H1 (cell line): ENCODE measurements around the gene HOXC11. TPM values are rescaled to one million over a fixed set of nuclear protein-coding genes. Genes with fewer than 3 reads are reported as not detected.

ENCODE experiments used
- CTCF ChIA-PET: fragments of 300-600 bp; sonication (Branson Sonifier 250); formaldehyde crosslinking; loops from one replicate; lab custom pipeline; 2021; ENCODE audit not compliant: partially characterized antibody; lab: Charles Lee
- POLR2A ChIA-PET: fragments of 300-600 bp; sonication (Branson Sonifier 250); formaldehyde crosslinking; loops from one replicate; lab custom pipeline; 2021; ENCODE audit warnings: inconsistent platforms; ENCODE audit not compliant: partially characterized antibody; lab: Charles Lee
- DNase-seq, 2 experiments: peaks; one replicate each; pipeline versions ENCODE4 v3.0.0 to v3.0.0-alpha.2; 2010 to 2022; ENCODE audit warnings: low spot score in 2 of 2, low read depth in 1 of 2, mixed read lengths in 1 of 2
- FAIRE-seq: peaks from 2 replicates; lab custom pipeline; 2011; peaks lifted over from hg19 to GRCh38; lab: Jason Lieb, UNC
- H2AFZ ChIP-seq: 2 replicates; pipeline ENCODE4 v1.8.1; 2012; ENCODE audit warnings: low read length, inconsistent platforms
- H2AK5ac ChIP-seq: 2 replicates; pipeline ENCODE4 v1.6.1; 2013; ENCODE audit warnings: low read depth, low read length
- H2BK120ac ChIP-seq: replicated peaks from 2 replicates; pipeline ENCODE3; 2013; ENCODE audit warnings: low read depth, low read length, inconsistent platforms
- H2BK12ac ChIP-seq: 2 replicates; pipeline ENCODE4 v1.6.1; 2013; ENCODE audit warnings: low read depth, low read length
- H2BK15ac ChIP-seq: 2 replicates; pipeline ENCODE4 v1.6.1; 2013; ENCODE audit warnings: low read length
- H2BK20ac ChIP-seq: 2 replicates; pipeline ENCODE4 v1.6.1; 2013; ENCODE audit warnings: low read length
- H2BK5ac ChIP-seq: 2 replicates; pipeline ENCODE4 v1.6.1; 2013; ENCODE audit warnings: low read depth, low read length
- H3K14ac ChIP-seq: 2 replicates; pipeline ENCODE4 v1.6.1; 2013; ENCODE audit warnings: inconsistent platforms; ENCODE audit not compliant: insufficient read length
- H3K18ac ChIP-seq: 2 replicates; pipeline ENCODE4 v1.6.1; 2013; ENCODE audit warnings: low read length; ENCODE audit errors: extremely low read depth
- H3K23ac ChIP-seq: 2 replicates; pipeline ENCODE4 v1.6.1; 2013; ENCODE audit warnings: inconsistent platforms; ENCODE audit not compliant: insufficient read length
- H3K23me2 ChIP-seq: 2 replicates; pipeline ENCODE4 v1.6.1; 2013; ENCODE audit warnings: low read depth, low read length
- H3K27ac ChIP-seq: 2 replicates; pipeline ENCODE4 v1.6.1; 2011; ENCODE audit warnings: low read depth, low read length, inconsistent platforms
- H3K27me3 ChIP-seq, 4 experiments: replicated peaks in 1 of 4; 1 replicate in 1 of 4; 2 replicates in 3 of 4; pipeline versions ENCODE4 v1.6.1 to v1.8.1; 2011 to 2013; ENCODE audit warnings: low read length in 3 of 4, mild to moderate bottlenecking in 3 of 4, inconsistent platforms in 2 of 4, mixed read lengths in 2 of 4, moderate library complexity in 1 of 4; ENCODE audit not compliant: control insufficient read depth in 3 of 4, insufficient read depth in 3 of 4; ENCODE audit errors: extremely low read depth in 1 of 4
- H3K36me3 ChIP-seq, 4 experiments: 2 replicates each; pipeline versions ENCODE4 v1.6.1 to v1.8.1; 2011 to 2013; ENCODE audit warnings: mild to moderate bottlenecking in 4 of 4, low read length in 3 of 4, moderate library complexity in 2 of 4, control low read depth in 1 of 4, inconsistent platforms in 1 of 4; ENCODE audit not compliant: insufficient read depth in 4 of 4, control insufficient read depth in 2 of 4
- H3K4ac ChIP-seq: replicated peaks from 2 replicates; pipeline ENCODE3; 2013; ENCODE audit warnings: low read length, low read depth, mixed read lengths, inconsistent platforms; ENCODE audit not compliant: insufficient read length
- H3K4me1 ChIP-seq, 4 experiments: replicated peaks in 1 of 4; 1 replicate in 1 of 4; 2 replicates in 3 of 4; pipeline versions ENCODE4 v1.6.1 to v1.8.1; 2011 to 2013; ENCODE audit warnings: low read length in 3 of 4, inconsistent platforms in 2 of 4, mixed read lengths in 1 of 4; ENCODE audit not compliant: insufficient read depth in 4 of 4, control insufficient read depth in 3 of 4
- H3K4me2 ChIP-seq, 2 experiments: 2 replicates each; pipeline versions ENCODE4 v1.6.1 to v1.8.1; 2011 to 2013; ENCODE audit warnings: low read depth in 2 of 2, low read length in 2 of 2, control low read depth in 1 of 2, inconsistent platforms in 1 of 2, mild to moderate bottlenecking in 1 of 2; ENCODE audit not compliant: insufficient read depth in 1 of 2
- H3K4me3 ChIP-seq, 4 experiments: fragments of 200-600, 300-600 bp in 1 of 4; sonication (generic), shearing (Covaris generic), sonication (Bioruptor Twin) in 1 of 4; 2 replicates each; pipeline versions ENCODE4 v1.5.1 to v1.8.1; 2011 to 2016; ENCODE audit warnings: low read length in 4 of 4, low read depth in 3 of 4, control low read depth in 2 of 4, inconsistent platforms in 2 of 4, mild to moderate bottlenecking in 2 of 4, mixed read lengths in 1 of 4, moderate library complexity in 1 of 4; ENCODE audit not compliant: insufficient read depth in 2 of 4; ENCODE audit errors: extremely low read depth in 1 of 4
- H3K56ac ChIP-seq: replicated peaks from 2 replicates; pipeline ENCODE3; 2013; ENCODE audit warnings: low read depth, mild to moderate bottlenecking, mixed read lengths, low read length, inconsistent platforms; ENCODE audit not compliant: insufficient read length
- H3K79me1 ChIP-seq: 2 replicates; pipeline ENCODE4 v1.6.1; 2013; ENCODE audit warnings: low read depth, low read length, control low read depth
- H3K79me2 ChIP-seq, 2 experiments: 2 replicates each; pipeline versions ENCODE4 v1.6.1 to v1.8.1; 2012 to 2013; ENCODE audit warnings: low read length in 2 of 2, mild to moderate bottlenecking in 2 of 2, inconsistent platforms in 1 of 2; ENCODE audit not compliant: insufficient read depth in 2 of 2, control insufficient read depth in 1 of 2
- H3K9ac ChIP-seq, 4 experiments: replicated peaks in 1 of 4; 1 replicate in 1 of 4; 2 replicates in 3 of 4; pipeline versions ENCODE4 v1.6.1 to v1.8.1; 2011 to 2013; ENCODE audit warnings: low read depth in 3 of 4, low read length in 3 of 4, control low read depth in 2 of 4, mild to moderate bottlenecking in 2 of 4, moderate library complexity in 2 of 4, inconsistent platforms in 1 of 4; ENCODE audit errors: extremely low read depth in 1 of 4
- H3K9me3 ChIP-seq, 2 experiments: 2 replicates each; pipeline versions ENCODE4 v1.6.1 to v1.8.1; 2012 to 2013; ENCODE audit warnings: mild to moderate bottlenecking in 2 of 2, moderate library complexity in 2 of 2, control low read depth in 1 of 2, inconsistent platforms in 1 of 2, low read depth in 1 of 2, low read length in 1 of 2, mixed read lengths in 1 of 2; ENCODE audit not compliant: insufficient read depth in 2 of 2
- H4K20me1 ChIP-seq, 2 experiments: replicated peaks in 1 of 2; 2 replicates each; pipeline versions ENCODE3 to v1.8.1; 2011 to 2013; ENCODE audit warnings: inconsistent platforms in 2 of 2, low read length in 2 of 2, mild to moderate bottlenecking in 1 of 2; ENCODE audit not compliant: insufficient read depth in 2 of 2, control insufficient read depth in 1 of 2
- H4K5ac ChIP-seq: 2 replicates; pipeline ENCODE4 v1.6.1; 2013; ENCODE audit warnings: low read length, low read depth, mixed read lengths, inconsistent platforms; ENCODE audit not compliant: insufficient read length
- H4K8ac ChIP-seq: 2 replicates; pipeline ENCODE4 v1.8.0; 2013; ENCODE audit warnings: mild to moderate bottlenecking, moderate library complexity, low read length, inconsistent platforms; ENCODE audit not compliant: insufficient read depth; ENCODE audit errors: extremely low read depth
- H4K91ac ChIP-seq: replicated peaks from 2 replicates; pipeline ENCODE3; 2013; ENCODE audit warnings: low read length, mixed read lengths, inconsistent platforms; ENCODE audit not compliant: insufficient read length
- CBX8 ChIP-seq: fragments of 300-800, 300-1000 bp; sonication (generic); IDR thresholded peaks from 2 replicates; pipeline ENCODE4 v1.7.1; 2016; ENCODE audit warnings: low read depth, low read length, borderline replicate concordance
- CTBP2 ChIP-seq: IDR thresholded peaks from 2 replicates; pipeline ENCODE4 v1.7.0; 2011; ENCODE audit warnings: borderline replicate concordance, mild to moderate bottlenecking, moderate library complexity, mixed read lengths, low read length; ENCODE audit not compliant: insufficient read depth, insufficient read length
- EGR1 ChIP-seq: IDR thresholded peaks from 2 replicates; pipeline ENCODE4 v1.6.1; 2011; ENCODE audit warnings: low read depth, low read length, borderline replicate concordance
- EZH2 ChIP-seq: fragments of 200-600 bp; sonication (generic); IDR thresholded peaks from 2 replicates; pipeline ENCODE4 v1.7.1; 2012; ENCODE audit warnings: low read depth, mild to moderate bottlenecking, moderate library complexity, low read length, inconsistent platforms; ENCODE audit not compliant: severe bottlenecking
- KDM1A ChIP-seq: fragments of 200-600, 300-600 bp; sonication (generic); IDR thresholded peaks from 2 replicates; pipeline ENCODE4 v1.7.1; 2016; ENCODE audit warnings: mild to moderate bottlenecking, low read length, borderline replicate concordance
- POU5F1 ChIP-seq: IDR thresholded peaks from 2 replicates; pipeline ENCODE4 v1.6.1; 2011; ENCODE audit warnings: low read depth, mild to moderate bottlenecking, low read length, moderate library complexity
- RAD21 ChIP-seq, 2 experiments: IDR thresholded peaks in 1 of 2; conservative IDR thresholded peaks in 1 of 2; 2 replicates each; pipeline ENCODE4 v1.6.1; 2011; ENCODE audit warnings: low read depth in 2 of 2, low read length in 2 of 2, improper control_type of control experiment in 1 of 2, inconsistent platforms in 1 of 2, mild to moderate bottlenecking in 1 of 2, moderate library complexity in 1 of 2
- RNF2 ChIP-seq: fragments of 200-900, 300-1000 bp; sonication (generic); IDR thresholded peaks from 2 replicates; pipeline ENCODE4 v1.7.1; 2016; ENCODE audit warnings: borderline replicate concordance, low read depth, mild to moderate bottlenecking, antibody characterized with exemption, low read length; ENCODE audit not compliant: poor library complexity, severe bottlenecking; ENCODE audit errors: missing control alignments
- SUZ12 ChIP-seq: fragments of 200-600 bp; sonication (generic); IDR thresholded peaks from 2 replicates; pipeline ENCODE4 v1.6.1; 2012; ENCODE audit warnings: mild to moderate bottlenecking, inconsistent platforms, low read length, moderate library complexity, mixed read lengths
- YY1 ChIP-seq: IDR thresholded peaks from 2 replicates; pipeline ENCODE4 v1.6.1; 2011; ENCODE audit warnings: low read depth, mild to moderate bottlenecking, low read length
- WGBS, 2 experiments: shearing (Covaris generic) in 1 of 2; methylation state at CpG; one replicate each; pipeline versions ENCODE4 v1.1.6 to v1.1.7; 2013 to 2015; ENCODE audit warnings: low lambda C conversion rate in 2 of 2, mixed read lengths in 2 of 2, inconsistent platforms in 1 of 2, low coverage in 1 of 2, missing lambda C conversion rate in 1 of 2; ENCODE audit not compliant: insufficient replicate concordance in 2 of 2, insufficient coverage in 1 of 2, insufficient read length in 1 of 2; ENCODE audit errors: extremely low coverage in 1 of 2, missing lambda C conversion rate in 1 of 2; 5-methylcytosine and 5-hydroxymethylcytosine counted together
- polyA plus RNA-seq, 7 experiments: library from polyadenylated mRNA; depleted of rRNA in 3 of 7; stranded (reverse) in 5 of 7; unstranded in 2 of 7; fragments of >200 nt in 5 of 7; fragments of 200-250 nt in 2 of 7; gene quantifications; 1 replicate in 5 of 7; 2 replicates in 1 of 7; 4 replicates in 1 of 7; pipeline versions ENCODE4 v1.2.1 to v1.2.3, GENCODE V29; 2011 to 2013; ENCODE audit warnings: missing spikeins in 2 of 7, mixed read lengths in 2 of 7
- total RNA-seq: library from RNA; stranded (reverse); fragmentation: NEBNext Ultra II Directional; extraction: Animal tissue kit (Norgen Biotek cat#: 25700); gene quantifications from 2 replicates; pipeline ENCODE4 v1.2.1, GENCODE V29; 2021
- TF ChIP-seq, protein P1 (sequence below): IDR thresholded peaks from 2 replicates; pipeline ENCODE4 v1.6.1; 2012; ENCODE audit warnings: inconsistent platforms

The HOXC11 gene
- total and polyA plus RNA-seq, 2 of the 8 experiments (the other 6 are each of a cell fraction or from before 2014, with no cell fraction given): not detected

DNA sequence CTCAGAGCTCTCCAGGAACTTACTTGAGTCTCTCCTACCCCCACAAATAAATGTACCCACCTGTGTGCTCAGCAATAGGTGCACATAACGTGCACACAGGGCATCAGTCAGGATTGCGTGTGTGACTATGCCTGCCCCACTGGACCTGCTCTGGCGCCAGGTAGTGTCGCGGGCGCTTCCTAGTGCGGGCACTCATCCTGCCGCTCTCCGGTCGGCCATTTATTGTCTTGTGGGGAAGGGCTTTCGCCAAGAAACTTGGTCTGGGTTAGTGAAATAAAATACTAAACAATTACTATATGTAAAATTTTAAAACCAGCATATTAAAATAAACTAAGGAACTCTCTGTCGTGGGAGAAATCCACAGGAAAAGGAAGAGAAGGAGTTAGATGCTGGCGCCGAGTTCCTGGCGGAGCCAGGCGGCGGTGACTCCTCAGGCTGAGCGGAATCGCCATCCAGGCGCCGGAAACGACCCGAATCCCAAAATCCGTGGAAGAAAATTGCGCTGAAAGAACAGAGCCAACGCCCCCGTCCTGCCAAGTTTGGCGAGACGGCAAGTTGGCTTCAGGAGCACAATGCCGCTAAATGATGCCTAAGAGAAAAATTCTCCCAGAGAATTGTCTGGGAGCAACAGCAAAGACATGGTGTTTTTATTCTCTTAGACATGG lies 42.2 kb upstream of the HOXC11 start:
- H3K4me3 ChIP-seq: no peak overlapping the region
- no peak overlapping the region for H2AFZ ChIP-seq
- H4K91ac ChIP-seq: no peak overlapping the region
- peaks cover 94 to 100% (median 99%) of the 10 kb centered on the region in 4 experiments for H3K27me3 ChIP-seq
- H4K20me1 ChIP-seq: peaks cover 12 to 27% of the 10 kb centered on the region in 2 experiments
- TF ChIP-seq CBX8 (peak; percentile 79; the same call in 1 of the 2 replicates), RAD21 (IDR thresholded peaks at IDR 0.05 in 1 of 2, conservative IDR thresholded peaks at IDR 0.05 in 1 of 2; ENCODE audit: low read depth in 2 of 2, low read length in 2 of 2) (no peak), RNF2 (peak; percentile 97), POU5F1 (no peak), EZH2 (peak; percentile 96), KDM1A (no peak), CTBP2 (peak; percentile 44), EGR1 (no peak), SUZ12 (peak; percentile 98), YY1 (peak; percentile 33; the same call in 1 of the 2 replicates)
- TF ChIP-seq, protein P1, sequence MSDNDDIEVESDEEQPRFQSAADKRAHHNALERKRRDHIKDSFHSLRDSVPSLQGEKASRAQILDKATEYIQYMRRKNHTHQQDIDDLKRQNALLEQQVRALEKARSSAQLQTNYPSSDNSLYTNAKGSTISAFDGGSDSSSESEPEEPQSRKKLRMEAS: no peak
- POLR2A ChIA-PET: no interaction called here
- no peak overlapping the region for H3K56ac ChIP-seq
- H2BK5ac ChIP-seq: no peak overlapping the region
- H3K9me3 ChIP-seq: no peaks in the 10 kb centered on the region
- no peak overlapping the region for H2BK120ac ChIP-seq
- H2BK20ac ChIP-seq: no peak overlapping the region
- H4K5ac ChIP-seq: no peak overlapping the region
- H3K27ac ChIP-seq: no peak overlapping the region
- no peak overlapping the region for H3K23ac ChIP-seq
- FAIRE-seq: no peak
- CTCF ChIA-PET: interaction anchor here (1.0 to 1.4 kb wide), 2 partner anchors 187 to 205 kb away, joined by 3 read pairs; no protein-coding TSS in a partner anchor
- H4K8ac ChIP-seq: no peak overlapping the region
- peak in 1 of 2 experiments; percentile 49 for DNase-seq
- H3K4ac ChIP-seq: no peak overlapping the region
- H2BK12ac ChIP-seq: no peak overlapping the region
- H3K14ac ChIP-seq: no peak overlapping the region
- peaks cover 0 to 8% (median 2%) of the 10 kb centered on the region in 4 experiments; a peak in 4 of 7 replicates for H3K4me1 ChIP-seq
- no peaks in the 10 kb centered on the region for H3K79me2 ChIP-seq
- H2AK5ac ChIP-seq: 0 out of 2 replicates have a peak overlapping the region, but pooled peaks have one; percentile 46
- H3K18ac ChIP-seq: no peak overlapping the region
- peaks cover 0 to 2% (median 0%) of the 10 kb centered on the region in 4 experiments; a peak in 1 of 8 replicates for H3K36me3 ChIP-seq
- no peaks in the 10 kb centered on the region; the same call in 1 of the 2 replicates for H3K23me2 ChIP-seq
- H3K9ac ChIP-seq: no peak overlapping the region
- H2BK15ac ChIP-seq: no peak overlapping the region
- no peaks in the 10 kb centered on the region for H3K79me1 ChIP-seq
- H3K4me2 ChIP-seq: no peak overlapping the region; a peak in 1 of 4 replicates
- WGBS, 2 experiments: 11% methylated on average over 25 of the region's 30 CpGs; no CpG with 5 or more reads in 1 of the 2 experiments
